ENCODE data around the gene MYLK.
A peak's percentile ranks its signal among the peaks of the same experiment; 100 is the strongest.

The MYLK gene

GRCh38 chr3:123586968-123587367 is 297.2 kb downstream of the MYLK start:
- Histone ChIP-seq H3K27ac (no peak overlapping the region), H3K4me3 (ENCODE audit: low read depth in 1 of 2, low read length in 1 of 2) (no peak overlapping the region), H3K9me3 (no peaks in the 10 kb centered on the region)

GRCh38 chr3:123586131-123586530 is 298.0 kb downstream of the MYLK start:
- no peaks in the 10 kb centered on the region for H3K9me3 ChIP-seq
- H3K36me3 ChIP-seq: no peaks in the 10 kb centered on the region
- no peak overlapping the region for H3K27ac ChIP-seq
- peak overlapping the region; percentile 80 to 82 for H3K4me3 ChIP-seq (ENCODE audit: low read depth in 1 of 2, low read length in 1 of 2)
- TF ChIP-seq CTCF (IDR thresholded peaks at IDR 0.05): no peak
- peaks cover 16 to 19% of the 10 kb centered on the region in 2 experiments for H3K4me1 ChIP-seq (ENCODE audit: control insufficient read depth in 1 of 2, insufficient read depth in 1 of 2, low read depth in 1 of 2, low read length in 1 of 2)
- H3K27me3 ChIP-seq: peaks cover 17% of the 10 kb centered on the region

More at GRCh38 chr3:123586968-123587367, 297.2 kb downstream of the MYLK start:
- Histone ChIP-seq H3K27me3 (peaks cover 17% of the 10 kb centered on the region), H3K4me1 (ENCODE audit: control insufficient read depth in 1 of 2, insufficient read depth in 1 of 2, low read depth in 1 of 2, low read length in 1 of 2) (peaks cover 16 to 19% of the 10 kb centered on the region in 2 experiments), H3K36me3 (no peaks in the 10 kb centered on the region)
- TF ChIP-seq CTCF (IDR thresholded peaks at IDR 0.05): no peak

GRCh38 chr3:123584988-123585937 is 298.9 kb downstream of the MYLK start, which contains the start of gene HACD2:
Gene HACD2, minus strand, starts transcription at chr3:123585053. Its CDS starts 26 bp downstream, at chr3:123585027.
- H3K27ac ChIP-seq: peak within 1 kb of the TSS; percentile 83
- H3K4me1 ChIP-seq (ENCODE audit: control insufficient read depth in 1 of 2, insufficient read depth in 1 of 2, low read depth in 1 of 2, low read length in 1 of 2): peaks cover 16 to 19% of the 10 kb centered on the region in 2 experiments
- no peaks in the 10 kb centered on the region for H3K36me3 ChIP-seq
- peaks cover 17% of the 10 kb centered on the region for H3K27me3 ChIP-seq
- H3K4me3 ChIP-seq (ENCODE audit: low read depth in 1 of 2, low read length in 1 of 2): peak within 1 kb of the TSS; percentile 80 to 82
- peak; percentile 39 for TF ChIP-seq CTCF (IDR thresholded peaks at IDR 0.05)
- no peaks in the 10 kb centered on the region for H3K9me3 ChIP-seq

GRCh38 chr3:123584284-123584987 is 299.7 kb downstream of the MYLK start:
- Histone ChIP-seq H3K27me3 (peaks cover 17% of the 10 kb centered on the region), H3K36me3 (no peaks in the 10 kb centered on the region), H3K9me3 (no peaks in the 10 kb centered on the region), H3K4me3 (ENCODE audit: low read depth in 1 of 2, low read length in 1 of 2) (peak overlapping the region; percentile 80 to 82), H3K4me1 (ENCODE audit: control insufficient read depth in 1 of 2, insufficient read depth in 1 of 2, low read depth in 1 of 2, low read length in 1 of 2) (peaks cover 16 to 19% of the 10 kb centered on the region in 2 experiments), H3K27ac (peak overlapping the region; percentile 83)
- TF ChIP-seq CTCF (IDR thresholded peaks at IDR 0.05): no peak

GRCh38 chr3:123583561-123583960 is 300.6 kb downstream of the MYLK start:
- Histone ChIP-seq H3K4me1 (ENCODE audit: control insufficient read depth in 1 of 2, insufficient read depth in 1 of 2, low read depth in 1 of 2, low read length in 1 of 2) (peaks cover 16 to 19% of the 10 kb centered on the region in 2 experiments), H3K27ac (no peak overlapping the region), H3K9me3 (no peaks in the 10 kb centered on the region), H3K27me3 (peaks cover 17% of the 10 kb centered on the region), H3K4me3 (ENCODE audit: low read depth in 1 of 2, low read length in 1 of 2) (peak overlapping the region in 1 of 2 experiments; percentile 82), H3K36me3 (peaks cover 2% of the 10 kb centered on the region)
- no peak for TF ChIP-seq CTCF (IDR thresholded peaks at IDR 0.05)
